ENCODE results near the gene PCBP2.
A peak's percentile ranks its signal among the peaks of the same experiment; 100 is the strongest.

- TF ChIP-seq CTCF (IDR thresholded peaks at IDR 0.05) = peak; percentile 91
- TF ChIP-seq EZH2phosphoT487 (IDR thresholded peaks at IDR 0.05) = no peak
- TF ChIP-seq EZH2 (IDR thresholded peaks at IDR 0.05) = no peak
These were observed at the start of gene PCBP2 for GRCh38 chr12:53451661-53452158.
